Measurements from ENCODE around the gene MYOCD. TPM values are rescaled to one million over a fixed set of nuclear protein-coding genes. Genes with fewer than 3 reads are reported as not detected.

MYOCD gene
- total RNA-seq, 1 experiment from 2014 or later = not detected

- TF ChIP-seq SP1 (IDR thresholded peaks at IDR 0.05; ENCODE audit: low read depth) (peak; percentile 78), CBX3 (IDR thresholded peaks at IDR 0.05; ENCODE audit: low read depth) (no peak), SRF (IDR thresholded peaks at IDR 0.05; ENCODE audit: low read depth) (no peak), ELF1 (IDR thresholded peaks at IDR 0.05; ENCODE audit: borderline replicate concordance, low read depth) (peak; percentile 49), POLR2A (IDR thresholded peaks at IDR 0.05; ENCODE audit: borderline replicate concordance, extremely low read depth, insufficient read depth, insufficient read length) (no peak), EGR1 (IDR thresholded peaks at IDR 0.05; ENCODE audit: low read depth) (peak; percentile 84), SIN3A (IDR thresholded peaks at IDR 0.05; ENCODE audit: low read depth) (0 out of 2 replicates have a peak, but pooled peaks have one; percentile 44), CEBPB (IDR thresholded peaks at IDR 0.05; ENCODE audit: low read depth) (0 out of 2 replicates have a peak, but pooled peaks have one; percentile 22), YY1 (IDR thresholded peaks at IDR 0.05; ENCODE audit: extremely low read depth, insufficient replicate concordance, low read depth, low read length) (no peak)
- TF ChIP-seq, protein P1, sequence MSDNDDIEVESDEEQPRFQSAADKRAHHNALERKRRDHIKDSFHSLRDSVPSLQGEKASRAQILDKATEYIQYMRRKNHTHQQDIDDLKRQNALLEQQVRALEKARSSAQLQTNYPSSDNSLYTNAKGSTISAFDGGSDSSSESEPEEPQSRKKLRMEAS (IDR thresholded peaks at IDR 0.05) = 0 out of 2 replicates have a peak, but pooled peaks have one; percentile 47
- ChIA-PET RAD21 (ENCODE audit: low non-redundant PET in 1 of 2, low total read pairs in 2 of 2, uncharacterized antibody in 2 of 2, unreplicated experiment in 2 of 2) (no interaction called here), CTCF (interaction anchor here (1.8 kb wide), 1 partner anchor 11 kb away, joined by 14 read pairs; no protein-coding TSS in a partner anchor), POLR2A (interaction anchor here (1.2 kb wide), 1 partner anchor 11 kb away, joined by 4 read pairs; no protein-coding TSS in a partner anchor)
- Histone ChIP-seq H2AFZ (ENCODE audit: low read depth, low read length, poor library complexity, severe bottlenecking) (peak overlapping the region; percentile 42), H3K36me3 (ENCODE audit: control insufficient read depth in 1 of 2, insufficient read depth in 2 of 2, low read length in 2 of 2) (no peaks in the 10 kb centered on the region), H3K4me1 (ENCODE audit: control insufficient read depth in 1 of 2, insufficient read depth in 2 of 2, low read length in 2 of 2) (peaks cover 16 to 35% of the 10 kb centered on the region in 2 experiments), H3K27ac (ENCODE audit: low read depth, low read length) (peak overlapping the region; percentile 55), H3K9me3 (ENCODE audit: control insufficient read depth in 1 of 2, insufficient read depth in 1 of 2, low read depth in 1 of 2, low read length in 2 of 2) (no peaks in the 10 kb centered on the region), H3K79me2 (ENCODE audit: insufficient read depth, low read length) (no peaks in the 10 kb centered on the region), H3K4me3 (replicated peaks in 1 of 2; ENCODE audit: low read depth in 1 of 2, low read length in 2 of 2) (peak overlapping the region; percentile 10 to 37; a peak in 3 of 4 replicates), H3K9ac (ENCODE audit: low read length) (no peak overlapping the region), H3K27me3 (ENCODE audit: insufficient read depth, low read length) (no peaks in the 10 kb centered on the region), H4K20me1 (ENCODE audit: insufficient read depth) (no peaks in the 10 kb centered on the region), H3K9me2 (ENCODE audit: insufficient read depth) (no peaks in the 10 kb centered on the region), H3K4me2 (ENCODE audit: low read length) (peak overlapping the region; percentile 67)
- no TSS peak for BruUV-seq (replicated peaks)
- peak; percentile 97 for ATAC-seq
- peak; percentile 66 for DNase-seq (ENCODE audit: low read depth, low spot score)
- intact Hi-C loops (cut with micrococcal nuclease) = no loop called here
These were observed 65.3 kb downstream of the MYOCD start for GRCh38 chr17:12730931-12731521.

GRCh38 chr17:12731839-12732238, 66.1 kb downstream of the MYOCD start:
- peak overlapping the region; percentile 25; the same call in 1 of the 2 replicates for H3K27ac ChIP-seq (ENCODE audit: low read depth, low read length)
- H3K9ac ChIP-seq (ENCODE audit: low read length) = no peak overlapping the region
- ATAC-seq = no peak
- no peaks in the 10 kb centered on the region for H3K79me2 ChIP-seq (ENCODE audit: insufficient read depth, low read length)
- peaks cover 16 to 34% of the 10 kb centered on the region in 2 experiments for H3K4me1 ChIP-seq (ENCODE audit: control insufficient read depth in 1 of 2, insufficient read depth in 2 of 2, low read length in 2 of 2)
- no TSS peak for BruUV-seq (replicated peaks)
- no peak for DNase-seq (ENCODE audit: low read depth, low spot score)
- no peaks in the 10 kb centered on the region for H3K9me3 ChIP-seq (ENCODE audit: control insufficient read depth in 1 of 2, insufficient read depth in 1 of 2, low read depth in 1 of 2, low read length in 2 of 2)
- ChIA-PET RAD21 (ENCODE audit: low non-redundant PET in 1 of 2, low total read pairs in 2 of 2, uncharacterized antibody in 2 of 2, unreplicated experiment in 2 of 2) (no interaction called here), CTCF (no interaction called here), POLR2A (no interaction called here)
- no peaks in the 10 kb centered on the region for H3K36me3 ChIP-seq (ENCODE audit: control insufficient read depth in 1 of 2, insufficient read depth in 2 of 2, low read length in 2 of 2)
- intact Hi-C loops (cut with micrococcal nuclease) = no loop called here
- H3K4me3 ChIP-seq (replicated peaks in 1 of 2; ENCODE audit: low read depth in 1 of 2, low read length in 2 of 2) = no peak overlapping the region
- H3K4me2 ChIP-seq (ENCODE audit: low read length) = peak overlapping the region; percentile 67
- no peak overlapping the region for H2AFZ ChIP-seq (ENCODE audit: low read depth, low read length, poor library complexity, severe bottlenecking)
- H4K20me1 ChIP-seq (ENCODE audit: insufficient read depth) = no peaks in the 10 kb centered on the region
- no peaks in the 10 kb centered on the region for H3K9me2 ChIP-seq (ENCODE audit: insufficient read depth)
- no peaks in the 10 kb centered on the region for H3K27me3 ChIP-seq (ENCODE audit: insufficient read depth, low read length)
- TF ChIP-seq POLR2AphosphoS5 (IDR thresholded peaks at IDR 0.05; ENCODE audit: low read depth, low read length) = no peak
- no peak for TF ChIP-seq CEBPB (IDR thresholded peaks at IDR 0.05; ENCODE audit: low read depth)
- TF ChIP-seq ATF3 (IDR thresholded peaks at IDR 0.05) = no peak
- no peak for TF ChIP-seq RAD21 (IDR thresholded peaks at IDR 0.05; ENCODE audit: low read depth)
- no peak for TF ChIP-seq EZH2phosphoT487 (IDR thresholded peaks at IDR 0.05; ENCODE audit: borderline replicate concordance)
- no peak for TF ChIP-seq POLR2A (IDR thresholded peaks at IDR 0.05; ENCODE audit: borderline replicate concordance, extremely low read depth, insufficient read depth, insufficient read length)
- TF ChIP-seq ZFX (IDR thresholded peaks at IDR 0.05) = no peak
- TF ChIP-seq FOSL1 (IDR thresholded peaks at IDR 0.05; ENCODE audit: low read depth) = no peak
- no peak for TF ChIP-seq YY1 (IDR thresholded peaks at IDR 0.05; ENCODE audit: extremely low read depth, insufficient replicate concordance, low read depth, low read length)
- TF ChIP-seq EZH2 (IDR thresholded peaks at IDR 0.05) = no peak
- TF ChIP-seq SP1 (IDR thresholded peaks at IDR 0.05; ENCODE audit: low read depth) = no peak
- no peak for TF ChIP-seq ZBTB33 (IDR thresholded peaks at IDR 0.05; ENCODE audit: extremely low read depth, insufficient replicate concordance, low read length)
- no peak for TF ChIP-seq ELF1 (IDR thresholded peaks at IDR 0.05; ENCODE audit: borderline replicate concordance, low read depth)
- no peak for TF ChIP-seq EGR1 (IDR thresholded peaks at IDR 0.05; ENCODE audit: low read depth)
- TF ChIP-seq TCF7L2 (IDR thresholded peaks at IDR 0.05; ENCODE audit: borderline replicate concordance, extremely low read depth, insufficient read depth, insufficient read length) = no peak
- no peak for TF ChIP-seq SRF (IDR thresholded peaks at IDR 0.05; ENCODE audit: low read depth)
